ENCODE data around the gene CERT1.

The CERT1 gene

GRCh38 chr5:75356719-75357118 is 154.7 kb downstream of the CERT1 start:
- Histone ChIP-seq H3K27ac (ENCODE audit: extremely low read depth, low read depth, low read length) (no peak overlapping the region), H3K4me1 (ENCODE audit: control insufficient read depth, insufficient read depth, low read length) (no peaks in the 10 kb centered on the region), H3K9me3 (ENCODE audit: control insufficient read depth, insufficient read depth, low read depth, low read length) (no peaks in the 10 kb centered on the region), H3K36me3 (ENCODE audit: control insufficient read depth in 2 of 2, insufficient read depth in 1 of 2, low read length in 2 of 2) (peaks cover 74 to 93% of the 10 kb centered on the region in 2 experiments), H3K4me3 (ENCODE audit: low read depth, low read length) (no peak overlapping the region)
- CTCF ChIA-PET = interaction anchor here (1.1 kb wide), 1 partner anchor 13 kb away, joined by 8 read pairs; no protein-coding TSS in a partner anchor
- no peak for TF ChIP-seq ZNF571 (tag by site-specific recombination; IDR thresholded peaks at IDR 0.05)
- no peak for TF ChIP-seq ZSCAN30 (tag by site-specific recombination; IDR thresholded peaks at IDR 0.05)
- no peak for TF ChIP-seq ZNF785 (tag by site-specific recombination; IDR thresholded peaks at IDR 0.05)
- no peak for TF ChIP-seq ZNF138 (tag by site-specific recombination; IDR thresholded peaks at IDR 0.05; ENCODE audit: borderline replicate concordance)
- TF ChIP-seq ZNF37A (tag by site-specific recombination; IDR thresholded peaks at IDR 0.05) = no peak
- TF ChIP-seq WT1 (tag by site-specific recombination; IDR thresholded peaks at IDR 0.05) = no peak
- no peak for TF ChIP-seq ZNF391 (tag by site-specific recombination; IDR thresholded peaks at IDR 0.05; ENCODE audit: borderline replicate concordance, low read depth)
- no peak for TF ChIP-seq ZNF274 (IDR thresholded peaks at IDR 0.05; ENCODE audit: low read length)
- no peak for TF ChIP-seq ZNF274 (tag by site-specific recombination; IDR thresholded peaks at IDR 0.05; ENCODE audit: borderline replicate concordance)
- TF ChIP-seq SETDB1 (IDR thresholded peaks at IDR 0.05; ENCODE audit: insufficient read length, low read length) = no peak
- no peak for TF ChIP-seq ZNF670 (tag by site-specific recombination; IDR thresholded peaks at IDR 0.05; ENCODE audit: low read depth)
- TF ChIP-seq ZNF112 (tag by site-specific recombination; IDR thresholded peaks at IDR 0.05) = no peak
- no peak for TF ChIP-seq ZNF501 (tag by site-specific recombination; IDR thresholded peaks at IDR 0.05)
- TF ChIP-seq ZNF596 (tag by site-specific recombination; IDR thresholded peaks at IDR 0.05) = no peak
- POLR2A ChIA-PET = no interaction called here

DNA sequence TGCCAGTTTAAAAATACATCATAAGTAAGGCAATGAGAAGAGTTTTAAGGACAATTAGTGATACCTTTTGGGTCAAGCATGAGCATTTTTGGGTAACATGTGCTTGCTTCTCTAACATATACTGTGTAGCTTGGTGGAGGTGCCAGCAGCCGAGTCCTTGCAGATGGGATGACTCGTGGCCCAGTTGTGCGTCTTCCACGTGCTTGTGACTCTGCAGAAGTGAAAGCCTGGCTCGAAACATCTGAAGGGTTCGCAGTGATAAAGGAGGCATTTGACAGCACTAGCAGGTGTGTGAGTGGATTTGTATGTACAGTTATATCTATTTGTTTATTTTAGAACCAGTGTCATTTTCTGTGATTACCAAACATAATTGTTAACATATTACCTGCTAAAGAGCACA is 156.2 kb downstream of the CERT1 start:
- no peaks in the 10 kb centered on the region for H3K9me3 ChIP-seq (ENCODE audit: control insufficient read depth, insufficient read depth, low read depth, low read length)
- H3K4me1 ChIP-seq (ENCODE audit: control insufficient read depth, insufficient read depth, low read length) = no peaks in the 10 kb centered on the region
- H3K4me3 ChIP-seq (ENCODE audit: low read depth, low read length) = no peak overlapping the region
- peaks cover 78 to 97% of the 10 kb centered on the region in 2 experiments for H3K36me3 ChIP-seq (ENCODE audit: control insufficient read depth in 2 of 2, insufficient read depth in 1 of 2, low read length in 2 of 2)
- CTCF ChIA-PET = interaction anchor here (0.7 kb wide), 1 partner anchor 326 kb away, joined by 3 read pairs; no protein-coding TSS in a partner anchor
- TF ChIP-seq ZNF621 (tag by site-specific recombination; IDR thresholded peaks at IDR 0.05) = no peak
- TF ChIP-seq SALL2 (tag by site-specific recombination; IDR thresholded peaks at IDR 0.05; ENCODE audit: borderline replicate concordance) = no peak
- TF ChIP-seq ZNF707 (tag by site-specific recombination; IDR thresholded peaks at IDR 0.05) = no peak
- TF ChIP-seq, protein P1, sequence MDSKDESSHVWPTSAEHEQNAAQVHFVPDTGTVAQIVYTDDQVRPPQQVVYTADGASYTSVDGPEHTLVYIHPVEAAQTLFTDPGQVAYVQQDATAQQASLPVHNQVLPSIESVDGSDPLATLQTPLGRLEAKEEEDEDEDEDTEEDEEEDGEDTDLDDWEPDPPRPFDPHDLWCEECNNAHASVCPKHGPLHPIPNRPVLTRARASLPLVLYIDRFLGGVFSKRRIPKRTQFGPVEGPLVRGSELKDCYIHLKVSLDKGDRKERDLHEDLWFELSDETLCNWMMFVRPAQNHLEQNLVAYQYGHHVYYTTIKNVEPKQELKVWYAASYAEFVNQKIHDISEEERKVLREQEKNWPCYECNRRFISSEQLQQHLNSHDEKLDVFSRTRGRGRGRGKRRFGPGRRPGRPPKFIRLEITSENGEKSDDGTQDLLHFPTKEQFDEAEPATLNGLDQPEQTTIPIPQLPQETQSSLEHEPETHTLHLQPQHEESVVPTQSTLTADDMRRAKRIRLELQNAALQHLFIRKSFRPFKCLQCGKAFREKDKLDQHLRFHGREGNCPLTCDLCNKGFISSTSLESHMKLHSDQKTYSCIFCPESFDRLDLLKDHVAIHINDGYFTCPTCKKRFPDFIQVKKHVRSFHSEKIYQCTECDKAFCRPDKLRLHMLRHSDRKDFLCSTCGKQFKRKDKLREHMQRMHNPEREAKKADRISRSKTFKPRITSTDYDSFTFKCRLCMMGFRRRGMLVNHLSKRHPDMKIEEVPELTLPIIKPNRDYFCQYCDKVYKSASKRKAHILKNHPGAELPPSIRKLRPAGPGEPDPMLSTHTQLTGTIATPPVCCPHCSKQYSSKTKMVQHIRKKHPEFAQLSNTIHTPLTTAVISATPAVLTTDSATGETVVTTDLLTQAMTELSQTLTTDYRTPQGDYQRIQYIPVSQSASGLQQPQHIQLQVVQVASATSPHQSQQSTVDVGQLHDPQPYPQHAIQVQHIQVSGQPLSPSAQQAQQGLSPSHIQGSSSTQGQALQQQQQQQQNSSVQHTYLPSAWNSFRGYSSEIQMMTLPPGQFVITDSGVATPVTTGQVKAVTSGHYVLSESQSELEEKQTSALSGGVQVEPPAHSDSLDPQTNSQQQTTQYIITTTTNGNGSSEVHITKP (tag by site-specific recombination; IDR thresholded peaks at IDR 0.05) = no peak
- TF ChIP-seq, protein P2, sequence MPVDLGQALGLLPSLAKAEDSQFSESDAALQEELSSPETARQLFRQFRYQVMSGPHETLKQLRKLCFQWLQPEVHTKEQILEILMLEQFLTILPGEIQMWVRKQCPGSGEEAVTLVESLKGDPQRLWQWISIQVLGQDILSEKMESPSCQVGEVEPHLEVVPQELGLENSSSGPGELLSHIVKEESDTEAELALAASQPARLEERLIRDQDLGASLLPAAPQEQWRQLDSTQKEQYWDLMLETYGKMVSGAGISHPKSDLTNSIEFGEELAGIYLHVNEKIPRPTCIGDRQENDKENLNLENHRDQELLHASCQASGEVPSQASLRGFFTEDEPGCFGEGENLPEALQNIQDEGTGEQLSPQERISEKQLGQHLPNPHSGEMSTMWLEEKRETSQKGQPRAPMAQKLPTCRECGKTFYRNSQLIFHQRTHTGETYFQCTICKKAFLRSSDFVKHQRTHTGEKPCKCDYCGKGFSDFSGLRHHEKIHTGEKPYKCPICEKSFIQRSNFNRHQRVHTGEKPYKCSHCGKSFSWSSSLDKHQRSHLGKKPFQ (tag by site-specific recombination; IDR thresholded peaks at IDR 0.05) = no peak
- no peak for TF ChIP-seq ZBTB17 (tag by site-specific recombination; IDR thresholded peaks at IDR 0.05)
- no peak for TF ChIP-seq IKZF3 (tag by site-specific recombination; IDR thresholded peaks at IDR 0.05)
- no peak for TF ChIP-seq ZNF121 (tag by site-specific recombination; IDR thresholded peaks at IDR 0.05)
- TF ChIP-seq KLF10 (tag by site-specific recombination; IDR thresholded peaks at IDR 0.05) = no peak
- no peak for TF ChIP-seq SETDB1 (IDR thresholded peaks at IDR 0.05; ENCODE audit: insufficient read length, low read length)
- TF ChIP-seq ZBTB20 (tag by site-specific recombination; IDR thresholded peaks at IDR 0.05) = no peak
- TF ChIP-seq ZNF629 (tag by site-specific recombination; IDR thresholded peaks at IDR 0.05) = no peak
- TF ChIP-seq MYNN (tag by site-specific recombination; IDR thresholded peaks at IDR 0.05; ENCODE audit: borderline replicate concordance) = no peak
- TF ChIP-seq ZSCAN16 (tag by site-specific recombination; IDR thresholded peaks at IDR 0.05) = no peak
- no peak for TF ChIP-seq ZNF280C (tag by site-specific recombination; IDR thresholded peaks at IDR 0.05)
- TF ChIP-seq HOXD13 (CRISPR knock-in tag; IDR thresholded peaks at IDR 0.05; ENCODE audit: borderline replicate concordance) = no peak
- no peak for TF ChIP-seq ZNF174 (tag by site-specific recombination; IDR thresholded peaks at IDR 0.05)
- H3K27ac ChIP-seq (ENCODE audit: extremely low read depth, low read depth, low read length) = no peak overlapping the region
- POLR2A ChIA-PET = no interaction called here

All from HEK293 (cell line).